Activated B cell treated with CpG ODN at 0.5 μM for 24 hours (primary cell): ENCODE measurements around the gene HES5. TPM values are rescaled to one million over a fixed set of nuclear protein-coding genes. Genes with fewer than 3 reads are reported as not detected.

Experiments
- ATAC-seq: fragments of 200-7000 bp; cut with Tn5 transposase; one replicate; pipeline ENCODE4 v1.10.0; 2021; ENCODE audit warnings: low read depth, mild to moderate bottlenecking, moderate library complexity
- CTCF ChIA-PET: fragments of 350-600 bp; sonication (Branson Sonifier 250); formaldehyde crosslinking; loops from one replicate; lab custom pipeline; 2021; ENCODE audit warnings: antibody characterized with exemption; lab: Charles Lee
- POLR2A ChIA-PET: fragments of 350-600 bp; sonication (Branson Sonifier 250); formaldehyde crosslinking; loops from one replicate; lab custom pipeline; 2021; ENCODE audit warnings: antibody characterized with exemption; lab: Charles Lee
- DNase-seq: peaks from one replicate; pipeline ENCODE4 v3.0.0; 2022
- H3K27ac Mint-ChIP-seq: one replicate; pipeline ENCODE4 v1.8.0; 2020; ENCODE audit warnings: mixed read lengths
- H3K27me3 Mint-ChIP-seq: one replicate; pipeline ENCODE4 v1.8.0; 2021; ENCODE audit warnings: mixed read lengths
- H3K36me3 Mint-ChIP-seq: one replicate; pipeline ENCODE4 v1.8.0; 2021; ENCODE audit warnings: low read depth, mixed read lengths
- H3K4me1 Mint-ChIP-seq: one replicate; pipeline ENCODE4 v1.8.0; 2021; ENCODE audit warnings: mixed read lengths
- H3K4me3 Mint-ChIP-seq: one replicate; pipeline ENCODE4 v1.8.0; 2020; ENCODE audit warnings: mild to moderate bottlenecking, mixed read lengths
- H3K9me3 Mint-ChIP-seq: one replicate; pipeline ENCODE4 v1.8.0; 2020; ENCODE audit warnings: mixed read lengths
- intact Hi-C: fragments of 100-400 bp; cut with micrococcal nuclease; formaldehyde crosslinking; loops from one replicate; pipeline ENCODE4 v1.15.1; 2024
- total RNA-seq: library from RNA; stranded (reverse); gene quantifications from 2 replicates; pipeline ENCODE4 v1.2.3, GENCODE V29; 2022
- TF ChIP-seq, protein P1 (sequence below): fragments of 200-600 bp; IDR thresholded peaks from one replicate; pipeline ENCODE4 v1.8.0; 2022; ENCODE audit warnings: antibody characterized with exemption, mild to moderate bottlenecking

Gene HES5
- total RNA-seq, 1 donor from 2014 or later, result not detected

DNA sequence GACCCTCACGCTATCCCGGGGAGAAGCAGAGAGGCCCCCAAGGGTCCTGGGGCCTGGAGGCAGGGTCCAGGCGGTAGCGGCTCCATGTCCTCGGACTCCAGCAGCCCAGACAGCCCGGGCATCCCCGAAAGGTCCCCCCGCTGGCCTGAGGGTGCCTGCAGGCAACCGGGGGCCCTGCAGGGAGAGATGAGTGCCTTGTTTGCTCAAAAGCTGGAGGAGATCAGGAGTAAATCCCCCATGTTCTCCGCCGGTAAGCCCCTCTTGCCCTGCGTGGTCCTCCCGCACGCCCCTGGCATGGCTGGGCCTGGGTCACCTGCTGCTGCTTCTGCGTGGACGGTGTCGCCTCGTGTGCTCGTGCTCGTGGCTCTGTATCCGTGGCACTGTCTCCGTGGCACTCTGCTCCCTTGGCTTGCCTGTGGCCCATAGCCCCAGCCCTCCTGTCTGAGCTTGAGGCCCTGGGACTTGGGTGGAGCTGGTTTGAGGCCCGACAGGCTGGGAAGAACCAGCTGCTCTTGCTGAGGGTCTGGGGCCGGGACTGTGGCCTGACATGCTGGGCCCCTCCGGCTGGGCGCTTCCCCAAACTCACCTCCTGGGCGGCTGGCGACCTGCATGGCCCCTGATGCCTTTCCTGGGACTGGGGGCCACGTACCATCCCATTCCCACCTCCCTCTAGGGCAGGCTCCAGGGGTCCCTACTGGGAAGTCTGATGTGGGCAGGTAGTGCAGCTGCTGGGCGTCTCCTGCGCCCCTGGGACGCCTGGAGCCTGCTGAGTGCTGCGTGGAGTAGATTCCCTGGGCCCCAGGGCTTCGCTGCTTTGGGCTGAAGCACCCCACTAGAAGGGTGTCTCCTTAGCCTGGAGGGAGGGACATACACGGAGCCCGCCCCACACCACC is 27.2 kb downstream of the HES5 start:
- no peaks in the 10 kb centered on the region for H3K9me3 Mint-ChIP-seq
- H3K4me1 Mint-ChIP-seq, result peaks cover 29% of the 10 kb centered on the region
- H3K27me3 Mint-ChIP-seq, result no peaks in the 10 kb centered on the region
- intact Hi-C loops, result no loop called here
- ATAC-seq (no peak), DNase-seq (no peak)
- ChIA-PET POLR2A (no interaction called here), CTCF (no interaction called here)
- no peak overlapping the region for H3K27ac Mint-ChIP-seq
- TF ChIP-seq, protein P1, sequence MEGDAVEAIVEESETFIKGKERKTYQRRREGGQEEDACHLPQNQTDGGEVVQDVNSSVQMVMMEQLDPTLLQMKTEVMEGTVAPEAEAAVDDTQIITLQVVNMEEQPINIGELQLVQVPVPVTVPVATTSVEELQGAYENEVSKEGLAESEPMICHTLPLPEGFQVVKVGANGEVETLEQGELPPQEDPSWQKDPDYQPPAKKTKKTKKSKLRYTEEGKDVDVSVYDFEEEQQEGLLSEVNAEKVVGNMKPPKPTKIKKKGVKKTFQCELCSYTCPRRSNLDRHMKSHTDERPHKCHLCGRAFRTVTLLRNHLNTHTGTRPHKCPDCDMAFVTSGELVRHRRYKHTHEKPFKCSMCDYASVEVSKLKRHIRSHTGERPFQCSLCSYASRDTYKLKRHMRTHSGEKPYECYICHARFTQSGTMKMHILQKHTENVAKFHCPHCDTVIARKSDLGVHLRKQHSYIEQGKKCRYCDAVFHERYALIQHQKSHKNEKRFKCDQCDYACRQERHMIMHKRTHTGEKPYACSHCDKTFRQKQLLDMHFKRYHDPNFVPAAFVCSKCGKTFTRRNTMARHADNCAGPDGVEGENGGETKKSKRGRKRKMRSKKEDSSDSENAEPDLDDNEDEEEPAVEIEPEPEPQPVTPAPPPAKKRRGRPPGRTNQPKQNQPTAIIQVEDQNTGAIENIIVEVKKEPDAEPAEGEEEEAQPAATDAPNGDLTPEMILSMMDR, result no peak
- no peak overlapping the region for H3K4me3 Mint-ChIP-seq
- H3K36me3 Mint-ChIP-seq, result no peaks in the 10 kb centered on the region

DNA sequence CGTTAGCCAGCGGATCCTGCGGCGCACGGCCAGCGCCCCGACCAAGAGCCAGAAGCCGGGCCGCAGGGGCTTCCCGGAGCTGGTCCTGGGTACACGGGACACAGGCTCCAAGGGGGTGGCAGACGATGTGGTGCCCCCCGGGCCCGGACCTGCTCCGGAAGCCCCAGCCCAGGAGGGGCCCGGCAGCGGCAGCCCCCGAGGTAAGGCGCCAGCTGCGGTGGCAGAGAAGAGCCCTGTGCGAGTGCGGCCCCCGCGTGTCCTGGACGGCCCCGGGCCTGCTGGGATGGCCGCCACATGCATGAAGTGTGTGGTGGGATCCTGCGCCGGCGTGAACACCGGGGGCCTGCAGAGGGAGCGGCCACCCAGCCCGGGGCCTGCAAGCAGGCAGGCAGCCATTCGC is 27.9 kb downstream of the HES5 start:
- TF ChIP-seq, protein P1, result no peak
- intact Hi-C loops, result no loop called here
- CTCF ChIA-PET, result no interaction called here
- Mint-ChIP-seq H3K4me3 (no peak overlapping the region), H3K9me3 (no peaks in the 10 kb centered on the region), H3K36me3 (no peaks in the 10 kb centered on the region), H3K4me1 (peaks cover 36% of the 10 kb centered on the region), H3K27me3 (no peaks in the 10 kb centered on the region), H3K27ac (no peak overlapping the region)
- POLR2A ChIA-PET, result no interaction called here
- ATAC-seq (no peak), DNase-seq (no peak)

DNA sequence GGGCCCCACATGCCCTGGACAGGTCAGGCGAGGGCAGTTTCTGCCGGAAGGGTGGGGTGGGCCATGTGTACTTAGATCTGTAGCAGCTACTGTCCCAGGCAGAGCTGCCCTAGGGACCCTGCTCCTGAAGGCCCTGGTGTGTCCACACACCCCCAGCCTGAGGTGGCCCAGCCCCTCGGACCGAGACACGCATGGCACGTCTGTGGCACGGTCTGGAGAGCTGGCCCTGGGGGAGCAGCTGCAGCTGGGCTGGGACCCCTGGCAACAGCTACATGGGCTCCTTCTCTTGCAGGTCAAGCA is 28.3 kb downstream of the HES5 start:
- POLR2A ChIA-PET, result no interaction called here
- CTCF ChIA-PET, result no interaction called here

DNA sequence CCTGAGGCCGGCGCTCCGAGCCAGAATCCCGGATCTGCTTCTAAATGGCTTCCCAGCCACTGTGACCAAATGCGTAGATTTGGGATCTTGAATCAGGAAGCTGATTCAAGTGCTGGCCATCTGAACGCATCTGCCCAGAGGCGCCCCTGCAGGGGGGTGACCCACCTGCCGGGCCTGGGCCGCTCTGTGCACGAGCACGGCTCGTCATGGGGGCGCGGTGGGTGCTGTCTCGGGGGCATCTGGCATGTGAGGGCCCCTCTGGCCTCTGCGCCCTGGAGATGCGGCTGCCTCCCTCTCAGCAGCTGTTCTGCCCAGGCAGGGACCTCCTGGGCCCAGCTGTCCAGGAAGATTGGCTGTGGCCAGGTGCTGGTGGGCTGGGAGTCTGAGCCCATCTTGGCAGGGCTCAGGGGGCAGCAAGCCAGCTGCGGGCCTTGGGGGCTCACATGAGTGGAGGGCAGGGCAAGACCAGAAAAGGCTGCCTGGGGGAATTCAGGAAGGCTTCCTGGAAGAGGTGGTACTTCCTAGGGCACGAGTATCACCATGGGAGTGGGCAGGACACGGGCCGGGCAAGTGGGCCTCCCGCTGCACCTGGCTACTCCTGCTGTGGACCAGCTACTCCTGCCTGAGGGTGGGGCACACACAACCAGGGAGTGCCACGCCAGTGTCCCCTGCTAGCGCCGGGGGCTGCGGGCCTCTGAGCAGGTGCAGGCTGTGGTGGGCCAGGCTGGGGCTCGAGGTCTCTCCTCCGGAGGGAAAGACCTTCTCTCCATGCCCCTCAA is 28.8 kb downstream of the HES5 start:
- H3K9me3 Mint-ChIP-seq, result no peaks in the 10 kb centered on the region
- POLR2A ChIA-PET, result no interaction called here
- H3K4me3 Mint-ChIP-seq, result no peak overlapping the region
- DNase-seq, result no peak
- no peaks in the 10 kb centered on the region for H3K27me3 Mint-ChIP-seq
- TF ChIP-seq, protein P1, result no peak
- no peak for ATAC-seq
- H3K27ac Mint-ChIP-seq, result no peak overlapping the region
- CTCF ChIA-PET, result no interaction called here
- no peaks in the 10 kb centered on the region for H3K36me3 Mint-ChIP-seq
- intact Hi-C loops, result no loop called here
- H3K4me1 Mint-ChIP-seq, result peaks cover 46% of the 10 kb centered on the region

More for the DNA sequence above, 28.3 kb downstream of the HES5 start:
- Mint-ChIP-seq H3K27ac (no peak overlapping the region), H3K27me3 (no peaks in the 10 kb centered on the region), H3K9me3 (no peaks in the 10 kb centered on the region), H3K36me3 (no peaks in the 10 kb centered on the region), H3K4me1 (peaks cover 41% of the 10 kb centered on the region), H3K4me3 (no peak overlapping the region)
- TF ChIP-seq, protein P1, result no peak
- no peak for ATAC-seq
- intact Hi-C loops, result no loop called here
- DNase-seq, result no peak

DNA sequence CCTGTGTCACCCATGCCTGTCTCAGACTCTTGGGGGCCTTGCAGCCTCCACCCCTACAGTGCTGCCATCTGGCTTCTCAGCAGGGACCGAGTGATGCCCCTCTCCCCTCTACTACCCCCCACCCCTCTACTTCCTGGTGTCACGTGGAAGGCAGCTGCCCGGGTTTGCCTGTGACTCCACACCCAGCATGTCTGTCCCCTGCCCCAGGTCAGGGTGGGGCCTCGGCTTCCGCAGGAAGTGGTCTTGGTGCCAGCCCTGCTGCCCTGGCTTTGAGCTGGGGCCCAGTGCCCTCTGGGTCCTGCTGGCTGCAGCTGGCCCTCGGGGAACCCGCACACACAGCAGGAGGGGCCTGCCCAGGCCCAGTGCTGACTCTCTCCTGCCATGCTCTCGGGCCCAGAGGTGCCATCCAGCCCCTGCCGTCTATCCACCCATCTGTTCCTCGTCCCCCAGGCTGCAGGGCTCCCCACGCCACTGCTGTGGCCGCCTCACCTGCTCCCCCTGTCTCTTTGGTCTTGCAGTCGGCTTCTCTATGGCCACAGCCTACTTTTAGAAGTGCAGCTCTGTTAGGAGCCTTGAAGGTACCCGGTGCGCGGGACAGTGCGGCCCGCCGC is 30.0 kb downstream of the HES5 start:
- TF ChIP-seq, protein P1, result no peak
- intact Hi-C loops, result no loop called here
- POLR2A ChIA-PET, result interaction anchor here (0.7 to 1.4 kb wide), 2 partner anchors 27 to 1307 kb away, joined by 3 to 4 read pairs; partner anchors contain the start of gene PANK4

More for the DNA sequence above, 30.0 kb downstream of the HES5 start:
- H3K27me3 Mint-ChIP-seq, result no peaks in the 10 kb centered on the region
- CTCF ChIA-PET, result no interaction called here
- H3K27ac Mint-ChIP-seq, result no peak overlapping the region
- H3K4me1 Mint-ChIP-seq, result peaks cover 54% of the 10 kb centered on the region
- H3K36me3 Mint-ChIP-seq, result no peaks in the 10 kb centered on the region
- no peak for DNase-seq
- H3K4me3 Mint-ChIP-seq, result peak overlapping the region; percentile 28
- peak; percentile 3 for ATAC-seq
- H3K9me3 Mint-ChIP-seq, result no peaks in the 10 kb centered on the region
